RWPE2 (cell line): ENCODE data around the gene DLG2.

Experiments used
- ATAC-seq: fragments of 200-7000 bp; cut with Tn5 transposase; 3 replicates; pipeline ENCODE4 v1.9.1; 2021; ENCODE audit warnings: low read depth
- DNase-seq: peaks from one replicate; pipeline ENCODE4 v3.0.0-alpha.2; 2020; ENCODE audit warnings: low spot score
- H3K27ac ChIP-seq: fragments of 450-650 bp; 2 replicates; pipeline ENCODE4 v1.5.1; 2017; ENCODE audit warnings: mild to moderate bottlenecking; ENCODE audit not compliant: poor library complexity, severe bottlenecking
- H3K27me3 ChIP-seq: fragments of 250-450 bp; sonication (Bioruptor Pico); 2 replicates; pipeline ENCODE4 v1.5.1; 2021; ENCODE audit warnings: mild to moderate bottlenecking, moderate library complexity; ENCODE audit not compliant: insufficient read depth, poor library complexity, severe bottlenecking
- H3K36me3 ChIP-seq: fragments of 250-450 bp; sonication (Bioruptor Pico); 2 replicates; pipeline ENCODE4 v1.5.1; 2020; ENCODE audit warnings: low read depth, mild to moderate bottlenecking, moderate library complexity
- H3K4me1 ChIP-seq: fragments of 250-450 bp; sonication (Bioruptor Pico); 2 replicates; pipeline ENCODE4 v1.5.1; 2021; ENCODE audit warnings: mild to moderate bottlenecking, moderate library complexity; ENCODE audit not compliant: insufficient read depth, poor library complexity, severe bottlenecking
- H3K4me3 ChIP-seq: fragments of 250-450 bp; sonication (Bioruptor Pico); 2 replicates; pipeline ENCODE4 v1.5.1; 2021; ENCODE audit warnings: mild to moderate bottlenecking, moderate library complexity; ENCODE audit not compliant: severe bottlenecking
- H3K9me3 ChIP-seq: fragments of 250-450 bp; sonication (Bioruptor Pico); 2 replicates; pipeline ENCODE4 v1.5.1; 2021; ENCODE audit warnings: mild to moderate bottlenecking, moderate library complexity; ENCODE audit not compliant: severe bottlenecking
- TF ChIP-seq, protein P1 (sequence below): fragments of 450-650 bp; IDR thresholded peaks from one replicate; pipeline ENCODE4 v1.5.1; 2017; ENCODE audit warnings: mild to moderate bottlenecking, moderate library complexity; ENCODE audit not compliant: poor library complexity, severe bottlenecking

The DLG2 gene

DNA sequence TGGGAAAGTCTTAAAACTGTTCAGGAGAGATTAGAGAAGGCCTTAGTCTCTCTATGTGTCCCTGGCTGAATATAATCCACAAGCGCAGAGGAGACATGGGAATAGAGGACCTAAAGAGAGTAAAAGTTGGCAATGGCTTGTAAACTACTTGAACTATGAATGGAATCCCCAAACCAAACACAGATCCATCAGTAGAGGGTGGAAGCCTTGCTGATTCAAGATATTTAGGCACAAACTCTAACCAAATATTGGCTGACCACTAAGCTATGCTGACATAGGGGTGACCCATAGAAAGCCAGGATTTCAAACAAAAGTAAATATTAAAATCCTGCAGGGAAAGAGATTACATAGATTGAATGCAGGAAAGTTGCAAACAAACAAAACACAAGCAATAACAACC lies 439.2 kb downstream of the DLG2 start:
- ATAC-seq, result no peak
- Histone ChIP-seq H3K27ac (no peak overlapping the region), H3K36me3 (no peaks in the 10 kb centered on the region), H3K27me3 (peaks cover 4% of the 10 kb centered on the region), H3K4me1 (no peaks in the 10 kb centered on the region), H3K4me3 (no peak overlapping the region), H3K9me3 (no peaks in the 10 kb centered on the region)
- TF ChIP-seq, protein P1, sequence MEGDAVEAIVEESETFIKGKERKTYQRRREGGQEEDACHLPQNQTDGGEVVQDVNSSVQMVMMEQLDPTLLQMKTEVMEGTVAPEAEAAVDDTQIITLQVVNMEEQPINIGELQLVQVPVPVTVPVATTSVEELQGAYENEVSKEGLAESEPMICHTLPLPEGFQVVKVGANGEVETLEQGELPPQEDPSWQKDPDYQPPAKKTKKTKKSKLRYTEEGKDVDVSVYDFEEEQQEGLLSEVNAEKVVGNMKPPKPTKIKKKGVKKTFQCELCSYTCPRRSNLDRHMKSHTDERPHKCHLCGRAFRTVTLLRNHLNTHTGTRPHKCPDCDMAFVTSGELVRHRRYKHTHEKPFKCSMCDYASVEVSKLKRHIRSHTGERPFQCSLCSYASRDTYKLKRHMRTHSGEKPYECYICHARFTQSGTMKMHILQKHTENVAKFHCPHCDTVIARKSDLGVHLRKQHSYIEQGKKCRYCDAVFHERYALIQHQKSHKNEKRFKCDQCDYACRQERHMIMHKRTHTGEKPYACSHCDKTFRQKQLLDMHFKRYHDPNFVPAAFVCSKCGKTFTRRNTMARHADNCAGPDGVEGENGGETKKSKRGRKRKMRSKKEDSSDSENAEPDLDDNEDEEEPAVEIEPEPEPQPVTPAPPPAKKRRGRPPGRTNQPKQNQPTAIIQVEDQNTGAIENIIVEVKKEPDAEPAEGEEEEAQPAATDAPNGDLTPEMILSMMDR, result no peak
- no peak for DNase-seq

DNA sequence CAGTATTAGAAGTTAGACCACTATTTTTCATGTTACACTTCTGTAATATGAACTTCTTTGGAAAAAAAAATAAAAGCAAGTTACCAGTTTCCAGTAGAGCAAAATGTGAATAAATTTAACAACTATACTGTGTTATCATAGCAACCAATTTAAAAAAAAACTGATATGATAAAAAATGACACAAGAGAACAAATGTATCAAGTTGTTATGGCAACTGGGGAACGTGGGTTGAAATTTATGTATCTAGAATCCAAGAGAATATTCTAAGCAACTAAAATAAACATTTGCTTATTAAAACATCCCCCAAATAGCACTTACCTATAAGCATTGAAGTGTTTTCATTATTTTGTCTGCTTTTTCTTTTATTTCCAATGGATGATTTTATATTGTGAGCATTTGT lies 442.4 kb downstream of the DLG2 start:
- H3K27ac ChIP-seq, result no peak overlapping the region
- ATAC-seq, result no peak
- no peak for DNase-seq
- TF ChIP-seq, protein P1, result no peak
- H3K4me3 ChIP-seq, result no peak overlapping the region
- H3K36me3 ChIP-seq, result no peaks in the 10 kb centered on the region
- H3K4me1 ChIP-seq, result no peaks in the 10 kb centered on the region
- no peaks in the 10 kb centered on the region for H3K9me3 ChIP-seq
- peaks cover 4% of the 10 kb centered on the region for H3K27me3 ChIP-seq

DNA sequence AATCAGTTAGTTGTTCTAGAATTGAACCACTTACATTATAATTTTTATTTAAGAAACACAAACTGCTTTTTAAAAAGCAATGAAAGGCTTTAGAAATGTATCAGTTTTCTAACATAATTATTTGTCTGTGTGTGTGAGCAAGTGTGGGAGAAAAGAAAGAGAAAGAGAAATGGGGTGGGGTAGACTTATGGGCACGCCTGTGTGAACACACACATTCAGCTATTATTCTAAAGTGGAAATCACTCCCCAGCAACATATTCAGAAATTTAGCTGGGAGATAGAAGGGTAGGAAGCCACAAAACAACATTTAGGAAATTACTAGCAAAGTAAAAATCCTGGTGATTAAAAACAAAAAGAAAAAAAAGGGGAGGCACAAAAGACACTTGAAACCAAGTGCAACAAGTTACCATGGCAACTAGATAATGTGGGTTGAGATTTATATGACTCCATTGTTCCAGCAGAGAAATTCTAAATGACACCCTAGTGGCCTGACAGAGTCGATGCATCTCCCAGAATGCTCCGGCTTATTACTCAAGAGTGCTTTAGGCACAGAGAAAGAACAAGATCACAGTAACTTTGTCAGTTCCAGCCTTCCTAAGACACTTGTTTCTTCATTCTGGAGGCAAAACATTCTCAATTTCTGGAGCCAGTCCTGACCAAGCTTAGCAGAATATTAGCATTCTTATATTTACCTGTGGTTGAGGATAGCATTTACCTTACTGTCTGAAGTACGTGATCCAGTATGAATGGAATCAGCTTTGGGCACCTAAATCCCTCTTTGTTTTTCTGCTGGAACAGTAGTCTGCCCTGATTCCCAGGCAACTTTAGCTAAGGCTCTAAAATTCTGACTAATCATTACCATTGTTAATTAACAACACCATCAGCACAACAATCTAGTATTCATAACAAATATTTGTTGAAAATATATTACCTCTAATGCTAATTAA lies 444.4 kb downstream of the DLG2 start:
- DNase-seq, result no peak
- Histone ChIP-seq H3K4me1 (no peaks in the 10 kb centered on the region), H3K4me3 (no peak overlapping the region), H3K36me3 (no peaks in the 10 kb centered on the region), H3K27me3 (peaks cover 4% of the 10 kb centered on the region), H3K27ac (no peak overlapping the region), H3K9me3 (no peaks in the 10 kb centered on the region)
- ATAC-seq, result peak; percentile 57; the same call in 1 of the 3 replicates
- TF ChIP-seq, protein P1, result peak; percentile 17

DNA sequence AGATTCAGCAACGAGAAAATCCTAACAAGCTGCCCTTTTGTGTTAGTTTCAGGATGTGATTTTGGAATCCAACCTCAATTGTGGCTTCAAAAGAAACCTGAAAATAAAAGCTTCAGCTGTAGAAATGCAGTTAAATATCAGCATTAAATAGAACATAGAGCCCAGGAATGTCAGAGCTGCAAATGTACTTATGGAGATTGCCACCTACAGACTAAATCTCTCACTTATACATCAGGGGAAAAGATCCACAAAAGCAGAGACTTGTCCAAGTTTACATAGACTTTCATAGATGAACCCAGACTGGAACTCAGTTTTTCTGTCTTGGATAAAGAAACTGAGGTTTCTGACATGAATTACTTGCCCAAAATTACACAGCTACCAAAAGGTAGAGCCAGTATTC lies 446.6 kb downstream of the DLG2 start:
- Histone ChIP-seq H3K4me3 (no peak overlapping the region), H3K27ac (no peak overlapping the region), H3K36me3 (no peaks in the 10 kb centered on the region), H3K9me3 (no peaks in the 10 kb centered on the region), H3K4me1 (no peaks in the 10 kb centered on the region), H3K27me3 (peaks cover 4% of the 10 kb centered on the region)
- TF ChIP-seq, protein P1, result no peak
- ATAC-seq, result 0 out of 3 replicates have a peak, but pooled peaks have one; percentile 33
- DNase-seq, result no peak
